Left kidney (tissue), 2 donors: ENCODE data around the gene NEURL3. TPM values are rescaled to one million over a fixed set of nuclear protein-coding genes. Genes with fewer than 3 reads are reported as not detected.
"Not testable (repeated sequence)": the region's sequence is repeated elsewhere in the genome, so short reads cannot be mapped to it uniquely, and the experiment has no call there.

Experiments
- DNase-seq: peaks from one replicate; pipeline ENCODE4 v3.0.0-alpha.2; 2013
- polyA plus RNA-seq: library from polyadenylated mRNA; unstranded; fragments of 120-200 nt; gene quantifications from one replicate; pipeline ENCODE4 v1.2.1, GENCODE V29; 2013; ENCODE audit not compliant: insufficient read length

NEURL3 gene
- polyA plus RNA-seq, 1 donor: 4.1 TPM

- no peak for DNase-seq
These were observed 18.5 kb downstream of the NEURL3 start for GRCh38 chr2:96486696-96487095.

- DNase-seq: peak; percentile 75
These were observed 19.2 kb downstream of the NEURL3 start for GRCh38 chr2:96485751-96486651.

- no peak for DNase-seq
These were observed 19.8 kb downstream of the NEURL3 start for GRCh38 chr2:96485350-96485749.

GRCh38 chr2:96484091-96484490 lies 21.1 kb downstream of the NEURL3 start:
- DNase-seq: no peak

GRCh38 chr2:96477458-96477857 lies 27.7 kb downstream of the NEURL3 start:
- no peak for DNase-seq

- no peak for DNase-seq
These were observed 33.4 kb downstream of the NEURL3 start for GRCh38 chr2:96471772-96472171.

GRCh38 chr2:96470636-96471035 lies 34.5 kb downstream of the NEURL3 start:
- DNase-seq: peak; percentile 43

- no peak for DNase-seq
These were observed 35.0 kb downstream of the NEURL3 start for GRCh38 chr2:96470109-96470508.

GRCh38 chr2:96468904-96469303 lies 36.3 kb downstream of the NEURL3 start:
- no peak for DNase-seq

- DNase-seq: no peak
These were observed 40.5 kb downstream of the NEURL3 start for GRCh38 chr2:96464651-96465050.

GRCh38 chr2:96464061-96464460 lies 41.1 kb downstream of the NEURL3 start:
- no peak for DNase-seq

GRCh38 chr2:96463119-96463518 lies 42.0 kb downstream of the NEURL3 start:
- no peak for DNase-seq

GRCh38 chr2:96461616-96462015 lies 43.5 kb downstream of the NEURL3 start:
- DNase-seq: not testable (repeated sequence)

GRCh38 chr2:96452053-96452452 lies 53.1 kb downstream of the NEURL3 start:
- DNase-seq: no peak

GRCh38 chr2:96449637-96450036 lies 55.5 kb downstream of the NEURL3 start:
- no peak for DNase-seq

- no peak for DNase-seq
These were observed 56.0 kb downstream of the NEURL3 start for GRCh38 chr2:96449174-96449573.

- no peak for DNase-seq
These were observed 57.4 kb downstream of the NEURL3 start for GRCh38 chr2:96447726-96448125.

Other genes with a start within 250 kb of the NEURL3 start
- gene TMEM127, start 239.4 kb downstream of the NEURL3 start, polyA plus RNA-seq: 41.2 TPM
- 83.6 TPM for gene CIAO1, start 239.1 kb downstream of the NEURL3 start, polyA plus RNA-seq
- 214 TPM for gene SNRNP200, start 199.8 kb downstream of the NEURL3 start, polyA plus RNA-seq
- gene ITPRIPL1, start 180.0 kb downstream of the NEURL3 start, polyA plus RNA-seq: 5.2 TPM
- gene NCAPH, start 169.6 kb downstream of the NEURL3 start, polyA plus RNA-seq: 27.0 TPM
- 3.1 TPM for gene ARID5A, start 31.4 kb upstream of the NEURL3 start, polyA plus RNA-seq
- gene KANSL3, start 133.0 kb upstream of the NEURL3 start, polyA plus RNA-seq: 70.6 TPM
- gene FER1L5, start 137.4 kb upstream of the NEURL3 start, polyA plus RNA-seq: 1.9 TPM
- 49.5 TPM for gene LMAN2L, start 234.7 kb upstream of the NEURL3 start, polyA plus RNA-seq